ENCODE results near the gene TEAD1.
A peak's percentile ranks its signal among the peaks of the same experiment; 100 is the strongest.

Gene TEAD1

DNA sequence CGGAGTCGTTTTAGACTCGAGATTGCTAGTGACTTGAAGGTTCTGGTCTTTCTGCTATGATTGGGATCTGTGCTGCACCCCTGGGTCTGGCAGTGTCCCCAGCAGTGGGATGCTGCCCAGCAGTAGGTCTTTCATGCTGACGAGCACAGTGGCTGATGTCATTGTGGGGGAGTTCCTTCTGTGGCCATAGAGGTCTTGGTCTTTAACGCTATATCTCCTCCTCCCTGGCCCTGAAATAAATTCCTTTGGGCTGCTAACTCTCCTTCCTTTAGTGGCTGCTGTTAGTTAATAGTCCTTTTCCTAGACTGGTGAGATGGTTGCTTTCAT is 136.3 kb downstream of the TEAD1 start:
- peak; percentile 40 for DNase-seq (ENCODE audit: low spot score)

DNA sequence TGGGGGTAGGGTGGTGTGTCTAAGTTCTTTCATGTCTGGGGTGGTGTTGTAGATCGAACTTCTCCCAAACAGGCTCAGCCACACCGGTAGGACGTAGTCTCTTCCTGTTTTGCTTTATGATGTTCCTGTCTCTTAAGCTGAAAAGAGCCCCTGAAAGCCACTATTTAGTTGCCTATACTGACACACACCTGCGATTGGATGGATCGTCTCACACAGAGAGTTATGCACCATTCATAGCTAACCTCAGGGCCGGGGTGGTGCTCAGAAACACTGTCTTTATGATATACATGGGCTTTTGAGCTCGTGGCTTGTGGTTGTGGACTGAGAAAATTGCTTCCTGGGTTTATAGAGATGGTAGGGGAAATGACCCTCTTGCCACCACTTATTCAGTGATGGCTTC is 137.6 kb downstream of the TEAD1 start:
- DNase-seq (ENCODE audit: low spot score): no peak

DNA sequence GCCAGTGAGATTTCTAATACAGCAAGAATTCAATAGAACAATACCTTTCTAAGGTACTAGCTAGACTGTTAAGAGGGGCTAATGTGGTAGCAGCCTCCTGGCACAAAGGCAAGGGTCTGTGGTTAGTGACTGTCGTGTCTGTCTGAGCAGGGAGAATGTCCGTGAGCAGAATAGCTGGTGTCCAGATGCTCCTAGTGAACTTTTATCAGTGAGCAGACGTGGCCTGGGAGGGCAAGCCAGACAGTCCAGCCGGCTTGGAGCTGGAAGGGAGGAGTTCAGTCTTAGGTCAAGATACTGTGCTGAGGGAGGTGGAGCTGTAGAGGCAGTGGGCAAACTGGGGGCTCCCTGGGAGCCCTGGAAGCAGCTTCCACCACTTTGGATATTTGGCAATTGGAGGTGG is 138.6 kb downstream of the TEAD1 start:
- no peak for DNase-seq (ENCODE audit: low spot score)

DNA sequence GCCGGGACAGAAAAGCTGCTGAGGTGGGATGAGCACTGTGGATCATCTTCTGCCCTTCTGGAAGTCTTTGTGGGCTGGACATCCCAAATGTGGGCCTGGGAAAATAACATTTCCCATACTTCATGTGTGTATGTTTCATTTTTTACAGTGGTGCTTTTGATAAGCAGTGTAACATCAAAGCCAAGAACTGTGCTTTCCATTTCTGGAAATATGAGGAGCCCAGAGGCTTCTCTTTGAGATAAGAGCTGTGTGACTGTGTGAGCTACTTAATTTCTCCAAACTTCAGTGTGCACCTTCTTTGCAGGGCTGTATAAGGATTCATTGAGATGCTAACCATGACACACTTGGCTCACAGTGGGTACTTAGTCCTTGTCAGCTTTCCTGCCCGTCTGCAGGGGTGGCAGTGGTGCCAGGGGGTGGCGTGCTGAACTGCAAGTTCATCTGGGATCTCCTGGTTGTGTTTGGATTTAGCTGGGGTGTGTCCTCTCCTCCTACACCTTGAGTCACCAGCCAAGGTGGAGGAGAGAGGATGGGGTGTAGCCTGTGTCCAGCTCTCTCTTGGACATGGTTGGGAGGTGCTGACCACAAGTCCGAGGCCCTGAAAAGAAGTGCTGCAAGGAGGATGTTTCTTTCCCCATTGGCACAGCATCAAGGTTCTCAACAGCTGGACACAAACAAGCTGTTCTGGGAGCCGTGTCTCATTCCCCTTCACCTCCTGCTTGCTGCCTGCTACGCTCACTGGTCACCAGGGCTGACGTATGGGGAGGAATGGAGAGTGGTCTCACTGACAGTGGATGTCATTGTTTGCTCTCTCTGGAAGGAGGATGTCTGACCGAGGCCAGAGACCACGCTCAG is 139.4 kb downstream of the TEAD1 start:
- DNase-seq (ENCODE audit: low spot score): peak; percentile 30

DNA sequence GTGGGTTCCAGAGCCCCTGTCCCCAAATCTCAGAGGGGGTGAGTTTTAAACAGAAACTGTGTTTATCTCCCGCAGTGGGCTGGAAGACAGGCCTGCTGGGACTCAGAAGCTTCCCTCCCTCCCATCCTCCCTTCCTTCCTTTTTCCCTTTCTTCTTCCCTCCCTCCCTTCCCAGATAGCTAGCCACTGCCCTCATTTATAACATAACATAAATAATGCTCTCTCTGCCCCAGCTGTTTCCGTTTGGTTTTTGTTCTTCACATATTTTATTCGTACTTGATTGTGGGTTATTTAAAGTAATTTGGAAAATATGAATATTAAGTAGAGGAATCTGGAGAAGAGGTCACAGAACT is 140.9 kb downstream of the TEAD1 start:
- DNase-seq (ENCODE audit: low spot score): no peak

DNA sequence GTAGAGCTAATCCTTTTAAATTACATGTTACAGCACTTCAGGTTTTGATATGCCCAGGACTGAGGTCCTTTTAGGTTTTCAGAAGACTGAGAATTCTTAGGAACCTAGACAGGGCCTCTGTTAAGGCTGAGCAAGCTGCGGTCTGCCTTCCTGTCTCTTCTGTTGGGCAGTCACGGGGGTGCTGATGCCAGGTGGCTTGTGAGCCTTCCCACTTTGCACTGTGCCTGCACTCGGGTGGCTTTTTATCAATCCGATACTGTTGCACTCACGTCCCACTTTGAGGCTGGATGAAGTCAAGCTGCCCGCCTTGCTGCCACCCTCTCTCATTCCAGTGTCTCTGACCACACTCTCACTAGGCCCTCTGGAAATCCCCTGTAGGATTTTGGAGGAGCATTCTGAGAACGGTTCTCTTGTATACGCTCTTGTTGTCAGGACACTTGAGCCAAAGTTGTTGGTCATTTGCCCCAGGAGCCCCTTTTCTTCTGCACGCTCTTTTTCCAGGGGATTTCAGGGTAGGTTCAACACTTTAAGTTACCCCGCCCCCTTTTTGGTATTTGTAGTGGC is 141.8 kb downstream of the TEAD1 start:
- no peak for DNase-seq (ENCODE audit: low spot score)

DNA sequence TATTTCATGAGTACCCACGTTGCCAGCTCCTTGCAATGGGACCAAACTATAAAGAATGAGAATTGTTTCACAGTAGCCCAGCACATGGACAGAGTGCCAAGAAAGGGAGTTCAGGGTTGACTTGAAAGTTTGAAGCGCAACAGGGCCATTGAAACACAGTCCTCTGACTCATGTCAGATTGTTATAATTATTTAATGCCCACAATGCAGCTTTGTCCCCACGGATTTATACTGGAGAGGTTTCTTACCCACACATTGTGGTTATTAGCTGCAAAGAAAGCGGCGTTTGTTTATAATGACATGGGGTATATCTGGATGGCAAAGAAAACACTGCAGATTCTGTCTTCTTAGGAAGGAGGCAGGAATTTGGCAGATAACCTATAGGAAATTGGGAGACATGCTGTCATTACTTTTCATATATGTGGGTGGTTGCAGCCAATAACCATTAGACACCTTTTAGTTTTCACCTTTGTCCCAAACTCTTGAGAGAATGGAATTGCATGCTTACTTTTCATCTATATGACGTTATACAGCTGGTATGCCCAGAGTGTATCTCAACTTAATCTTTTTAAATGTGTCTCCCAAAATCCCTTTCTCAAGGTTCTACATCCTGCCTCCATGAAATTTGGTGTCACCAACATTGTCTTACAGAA is 143.6 kb downstream of the TEAD1 start:
- DNase-seq (ENCODE audit: low spot score): no peak

DNA sequence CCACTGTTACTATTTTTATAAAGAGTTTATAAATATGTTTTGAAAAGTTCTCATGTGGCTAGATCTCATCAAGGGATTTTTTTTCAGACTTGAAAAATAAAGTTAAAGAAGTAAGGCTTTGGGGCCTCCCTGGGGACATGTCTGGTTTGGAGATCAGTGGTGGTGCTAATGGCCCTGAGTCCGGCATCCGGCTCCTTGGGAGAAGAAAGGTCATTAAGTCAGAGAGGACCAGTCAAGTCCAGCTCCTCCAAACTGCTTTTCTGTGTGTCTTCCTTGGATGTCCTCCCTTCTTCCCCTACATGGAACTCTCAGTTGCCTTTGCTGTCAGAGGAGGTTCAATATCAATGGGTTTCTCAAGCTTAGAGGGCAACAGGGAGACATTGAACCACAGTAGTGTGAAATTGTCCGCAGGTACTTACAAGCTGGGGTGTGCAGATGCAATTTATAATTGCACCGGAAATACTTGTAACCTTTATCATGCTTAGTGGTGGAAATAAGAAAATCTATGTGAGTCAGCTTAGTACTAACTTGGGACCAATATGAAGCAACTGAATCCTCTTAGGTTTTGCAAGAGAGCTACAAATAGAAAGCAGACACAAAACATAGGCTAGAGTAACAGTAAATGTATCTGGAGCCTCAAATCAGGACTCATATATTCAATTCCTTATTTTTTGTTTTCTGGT is 144.3 kb downstream of the TEAD1 start:
- peak; percentile 78 for DNase-seq (ENCODE audit: low spot score)

DNA sequence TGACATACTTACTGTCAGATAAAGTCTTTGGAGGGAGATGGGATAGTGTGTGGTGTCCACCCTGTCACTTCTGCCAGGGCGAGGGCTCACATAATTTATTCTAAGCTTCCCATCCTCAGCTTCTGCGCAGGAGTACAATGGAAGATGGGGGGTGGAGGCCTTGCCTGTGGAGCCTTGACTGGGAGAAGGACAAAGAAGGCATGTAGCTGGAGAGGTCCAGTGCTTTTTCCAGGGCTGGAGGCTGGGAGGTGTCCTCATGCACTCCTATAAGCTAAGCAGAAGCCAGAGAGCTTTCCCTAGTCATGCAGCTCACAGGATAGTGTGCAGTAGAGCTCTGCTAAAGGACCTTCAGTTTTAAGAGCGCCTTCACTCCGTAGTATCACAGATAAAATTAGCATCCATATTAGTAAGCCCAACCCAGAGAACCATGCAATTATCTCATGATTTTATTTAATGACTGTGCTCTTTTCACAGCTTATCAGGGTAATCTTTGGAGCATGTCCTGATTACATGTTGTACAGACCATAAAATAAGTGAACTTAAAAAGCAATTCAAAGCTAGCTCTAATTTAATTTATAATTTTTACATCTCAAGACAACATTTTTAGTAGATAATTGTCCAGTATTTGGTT is 148.3 kb downstream of the TEAD1 start:
- no peak for DNase-seq (ENCODE audit: low spot score)

DNA sequence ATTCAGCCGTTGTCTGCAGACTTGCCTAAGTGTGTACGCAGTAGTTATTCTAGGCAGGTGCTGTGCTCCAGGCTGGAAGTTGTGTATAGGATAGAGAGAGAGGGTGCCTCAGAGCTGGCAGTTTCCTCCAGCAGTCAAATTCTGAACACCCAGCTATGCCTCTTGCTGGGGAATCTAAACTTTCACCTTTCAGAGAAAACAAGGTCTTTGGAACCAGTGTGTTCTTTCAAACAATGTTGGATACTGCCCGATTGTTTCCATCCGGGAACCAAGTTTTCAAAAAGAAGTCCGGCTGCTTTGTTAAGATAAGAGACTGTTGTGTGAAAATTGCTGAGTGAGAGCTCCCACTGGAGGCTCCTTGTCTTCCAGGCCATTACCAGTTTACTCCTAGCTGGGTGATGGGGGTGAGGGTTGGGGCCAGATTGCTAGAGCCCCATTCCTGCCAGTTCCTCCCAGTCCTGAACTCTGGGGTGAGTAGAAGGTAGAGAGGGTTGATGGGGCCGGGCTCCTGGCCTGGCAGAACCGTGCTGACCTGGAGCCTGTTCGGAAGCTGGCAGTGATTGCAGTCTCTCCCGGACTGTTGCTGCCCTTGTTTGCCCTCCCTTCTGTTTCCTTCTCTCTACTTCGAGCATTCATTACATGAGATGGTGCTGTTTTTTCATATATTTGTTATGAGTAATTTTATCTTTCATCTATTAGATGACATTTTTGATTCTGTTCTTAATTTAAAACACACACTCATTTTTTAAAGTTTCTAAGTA is 150.2 kb downstream of the TEAD1 start:
- DNase-seq (ENCODE audit: low spot score): no peak

DNA sequence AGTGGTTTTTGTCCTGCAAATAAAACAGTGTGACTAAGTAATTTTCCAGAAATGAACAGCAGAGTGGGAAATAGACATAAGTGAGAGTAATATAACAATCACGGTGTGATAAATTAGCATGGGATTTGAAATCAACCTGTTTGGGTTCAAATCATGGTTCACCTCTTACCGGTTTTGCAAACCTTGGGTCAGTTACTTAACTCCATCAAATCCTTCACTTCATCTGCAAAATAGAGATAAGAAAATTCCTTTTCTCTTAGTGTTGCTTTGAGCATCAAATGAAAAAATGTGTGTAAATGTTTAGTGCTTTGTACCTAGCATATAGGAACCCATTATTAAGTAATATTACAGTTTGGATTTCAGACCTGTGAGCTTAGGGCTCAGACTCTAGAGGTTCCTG is 152.2 kb downstream of the TEAD1 start:
- no peak for DNase-seq (ENCODE audit: low spot score)

DNA sequence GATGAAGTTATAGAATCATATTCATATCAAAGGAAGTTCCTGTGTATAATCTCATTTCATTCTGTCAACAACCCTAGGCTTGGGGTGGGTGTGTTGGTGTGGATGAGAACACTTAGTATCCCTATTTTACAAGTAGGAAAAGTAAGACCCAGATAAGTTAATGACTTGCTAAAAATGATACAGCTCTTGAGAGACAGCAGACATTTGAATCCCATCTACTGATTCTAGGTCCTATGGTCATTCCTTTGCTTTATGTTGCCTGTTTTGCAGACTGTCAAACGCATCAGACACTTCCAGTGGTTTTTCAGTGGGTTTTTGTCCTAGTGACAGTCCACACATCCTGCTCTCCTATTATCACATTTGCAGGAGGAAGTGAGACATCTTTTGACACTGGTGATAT is 153.1 kb downstream of the TEAD1 start:
- no peak for DNase-seq (ENCODE audit: low spot score)

DNA sequence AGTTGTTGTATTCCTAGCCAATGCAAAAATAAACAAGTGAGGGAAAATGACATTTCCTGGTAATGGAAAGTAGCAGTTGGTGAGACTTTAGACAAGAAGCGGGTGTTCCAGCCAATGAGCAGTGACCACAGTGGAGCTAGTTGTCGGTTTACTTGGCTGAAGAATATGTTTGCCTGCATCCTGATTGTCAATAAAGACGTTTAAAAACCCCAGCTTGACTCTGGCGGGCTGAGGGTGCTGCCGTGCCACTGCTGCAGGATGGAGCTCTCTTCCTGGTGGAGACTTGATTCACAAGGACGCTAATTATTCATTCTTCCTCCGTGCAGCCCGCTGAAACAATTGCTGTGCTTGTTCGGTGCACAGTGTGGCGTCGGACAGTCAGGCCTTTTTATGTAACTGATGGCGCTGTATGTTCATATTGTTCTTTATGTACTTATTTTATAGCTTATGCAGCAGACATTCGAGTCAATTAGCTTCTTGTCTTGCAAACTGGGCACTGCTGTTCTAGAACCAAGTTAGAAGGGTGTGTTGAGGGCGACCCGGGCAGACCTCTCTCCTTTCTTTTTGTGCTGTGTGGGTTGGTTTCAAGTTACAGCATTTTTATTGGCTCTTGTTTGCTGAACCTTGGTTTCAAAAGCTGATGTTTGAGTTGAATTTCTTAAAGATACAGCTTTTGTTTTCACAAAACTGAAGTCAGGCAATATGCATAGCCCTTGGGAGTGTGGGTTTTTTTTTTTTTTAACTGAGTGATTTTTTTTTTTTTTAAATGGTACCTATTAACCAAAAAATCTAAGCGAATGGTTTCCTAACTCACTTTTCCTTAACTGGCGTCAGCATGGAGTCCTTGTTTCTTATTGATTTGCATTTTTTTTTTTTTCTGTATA is 153.9 kb downstream of the TEAD1 start:
- DNase-seq (ENCODE audit: low spot score): peak; percentile 68

DNA sequence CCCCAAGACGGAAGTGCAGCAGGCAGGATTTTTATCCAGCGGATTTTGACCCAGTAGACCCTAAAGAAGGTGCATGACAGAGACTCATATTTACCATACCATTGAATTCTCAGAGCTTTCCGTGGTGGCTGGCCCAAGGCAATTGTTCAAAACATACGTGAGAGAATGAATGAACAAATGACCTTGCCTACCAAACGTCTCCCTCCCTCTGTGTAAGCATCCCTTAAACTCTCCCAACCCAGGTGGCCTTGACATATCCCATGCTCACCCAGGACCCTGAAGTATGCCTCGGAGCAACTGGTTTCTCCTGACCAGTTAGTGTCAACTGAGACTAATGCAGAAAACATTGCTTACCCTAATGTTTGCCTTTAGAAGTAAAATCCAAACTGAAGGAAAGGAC is 154.9 kb downstream of the TEAD1 start:
- DNase-seq (ENCODE audit: low spot score): no peak

DNA sequence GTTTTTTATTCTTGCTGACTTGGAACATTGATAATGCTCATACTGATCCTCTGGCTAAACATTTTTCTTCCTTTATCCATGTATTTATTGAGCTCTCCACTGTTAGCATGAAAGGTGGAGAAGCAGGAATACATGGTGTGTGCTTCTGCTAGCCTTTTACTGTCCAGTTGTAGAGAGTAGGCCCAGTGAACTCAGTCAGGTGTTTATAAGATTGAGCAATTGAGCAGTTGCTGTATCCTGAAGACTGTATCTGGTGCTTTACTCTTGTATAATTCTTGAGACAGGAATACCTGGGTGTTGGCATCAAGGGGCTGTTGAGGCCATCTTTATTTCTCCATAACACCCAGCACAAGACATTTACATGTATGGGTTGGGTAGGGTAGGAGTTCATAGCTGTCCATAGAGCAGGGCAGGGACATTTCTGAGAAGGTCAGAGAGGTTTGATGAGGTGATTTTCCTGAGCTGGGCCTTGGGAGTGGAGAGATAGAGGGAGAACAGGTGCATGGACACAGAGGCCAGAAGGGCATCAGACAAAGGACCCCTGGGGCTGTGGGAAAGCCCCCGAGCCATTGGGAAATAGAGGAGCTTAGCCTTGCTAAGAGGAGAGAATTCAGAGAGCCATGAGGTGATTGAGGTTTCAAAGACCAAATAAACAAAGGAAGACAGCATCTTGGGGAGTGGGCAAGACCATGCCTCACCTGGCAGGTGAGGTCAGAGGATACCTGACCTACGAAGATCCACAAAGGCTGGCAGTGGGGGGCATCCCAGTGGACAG is 155.5 kb downstream of the TEAD1 start:
- no peak for DNase-seq (ENCODE audit: low spot score)

DNA sequence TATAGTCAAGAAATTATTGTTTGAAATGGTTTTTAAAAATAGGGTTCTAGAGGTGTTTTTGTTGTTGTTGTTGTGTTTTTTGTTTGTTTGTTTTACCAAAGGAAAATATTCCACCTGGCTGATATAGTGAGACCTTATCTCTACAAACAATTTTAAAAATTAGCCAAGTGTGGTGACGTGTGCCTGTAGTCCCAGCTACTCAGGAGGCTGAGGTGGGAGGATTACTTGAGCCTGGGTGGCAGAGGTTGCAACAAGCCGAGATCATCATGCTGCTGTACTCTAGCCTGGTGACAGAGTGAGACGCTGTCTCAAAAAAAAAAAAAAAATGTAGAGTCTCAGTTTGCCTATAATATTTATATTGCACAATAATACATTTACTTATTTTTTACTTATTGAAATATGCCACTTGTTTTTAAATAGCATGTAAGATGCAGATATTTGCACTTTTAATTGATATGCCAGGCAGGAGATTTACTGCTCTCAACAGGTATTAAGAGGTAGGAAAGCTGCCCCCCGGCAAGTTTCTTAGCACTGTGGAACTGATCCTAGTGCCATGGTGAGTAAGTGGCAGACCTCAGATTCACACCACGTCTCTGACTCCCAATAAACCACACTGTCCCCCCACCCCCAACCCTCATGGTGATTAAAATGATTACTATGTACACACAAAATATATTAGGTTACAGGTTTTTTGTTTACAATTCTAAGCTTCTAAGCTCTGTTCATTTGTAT is 157.4 kb downstream of the TEAD1 start:
- DNase-seq (ENCODE audit: low spot score): no peak

DNA sequence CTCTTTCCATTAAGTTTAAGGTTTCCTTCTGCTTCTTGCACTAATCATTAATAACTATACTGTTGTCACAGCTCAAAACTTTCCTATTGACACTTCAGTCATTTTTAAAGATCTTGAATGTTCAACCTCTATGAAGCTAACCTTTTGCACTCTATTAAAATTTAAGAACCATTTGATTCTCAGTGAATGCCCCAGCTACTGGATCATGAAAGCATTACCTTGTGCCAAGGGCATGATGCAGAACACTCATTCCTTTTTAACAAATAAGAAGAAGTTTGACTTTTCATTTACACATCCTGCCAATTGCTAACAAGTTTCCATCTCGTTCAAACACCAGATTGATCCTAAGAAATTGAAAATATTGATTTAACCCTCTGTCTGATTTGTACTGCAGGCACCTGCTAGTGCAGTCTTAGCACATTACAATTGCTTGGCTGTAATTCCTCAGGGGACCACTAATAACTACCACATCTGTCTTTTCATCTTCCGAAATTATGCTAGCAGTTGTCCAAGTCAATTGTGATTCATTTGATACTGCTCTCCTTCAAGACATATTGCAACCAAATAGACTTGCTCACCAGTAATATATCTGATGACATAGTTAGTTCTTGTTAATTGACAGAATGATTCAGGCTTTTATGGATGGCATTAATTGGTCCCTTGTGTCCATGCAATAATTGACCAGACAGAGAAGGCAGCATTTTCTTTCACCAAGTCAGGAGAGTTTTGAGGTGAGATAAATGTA is 158.4 kb downstream of the TEAD1 start:
- DNase-seq (ENCODE audit: low spot score): no peak

DNA sequence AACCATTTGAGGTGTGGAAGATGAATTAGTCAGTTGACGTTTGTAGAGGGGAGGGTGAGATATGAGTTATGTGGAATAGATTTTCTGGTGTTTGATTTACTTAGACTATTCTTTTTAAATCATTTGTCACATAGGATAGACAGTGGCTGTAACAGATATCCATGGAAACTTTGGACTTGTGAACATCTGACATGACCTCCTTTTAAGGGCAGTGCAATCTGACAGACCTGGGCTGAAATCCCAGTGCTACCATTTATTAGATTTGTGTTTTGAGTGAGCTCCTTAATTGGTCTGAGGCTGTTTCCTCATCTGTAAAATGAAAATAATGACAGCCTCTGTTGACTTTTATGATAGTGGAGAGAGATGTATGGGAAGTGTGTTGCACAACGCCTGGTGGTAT is 159.9 kb downstream of the TEAD1 start:
- DNase-seq (ENCODE audit: low spot score): no peak

DNA sequence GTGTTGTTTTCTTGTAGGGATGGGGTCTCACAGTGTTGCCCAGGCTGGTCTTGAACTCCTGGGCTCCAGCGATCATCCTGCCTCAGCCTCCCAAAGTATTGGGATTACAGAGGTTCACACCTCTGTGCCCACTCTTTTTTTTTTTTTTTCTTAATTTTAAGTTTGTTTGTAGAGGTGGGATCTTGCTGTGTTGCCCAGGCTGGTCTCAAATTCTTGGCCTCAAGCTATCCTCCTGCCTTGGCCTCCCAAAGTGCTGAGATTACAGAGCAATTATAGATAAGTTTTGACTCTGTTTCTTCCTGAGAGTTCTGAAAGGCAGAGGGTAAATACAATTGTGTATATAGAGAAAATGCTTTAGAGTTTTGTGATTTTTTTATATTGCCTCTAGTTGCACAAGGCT is 160.4 kb downstream of the TEAD1 start:
- DNase-seq (ENCODE audit: low spot score): no peak
